Cardiac fibroblast (primary cell): ENCODE results near the gene HYI.
"Not testable (repeated sequence)": the region's sequence is repeated elsewhere in the genome, so short reads cannot be mapped to it uniquely, and the experiment has no call there.

Experiments
- DNase-seq, 2 donors: peaks; one replicate each; pipeline versions ENCODE4 v3.0.0 to v3.0.0-alpha.2; 2010; ENCODE audit warnings: low read depth in 2 of 2
- H3K4me3 ChIP-seq, 2 donors: replicated peaks in 1 of 2; 1 replicate in 1 of 2; 2 replicates in 1 of 2; pipeline ENCODE4 v1.5.1; 2011; ENCODE audit warnings: low read depth in 2 of 2, low read length in 2 of 2, mild to moderate bottlenecking in 2 of 2, moderate library complexity in 1 of 2
- TF ChIP-seq, protein P1 (sequence below): IDR thresholded peaks from one replicate; pipeline ENCODE4 v1.5.1; 2011; ENCODE audit warnings: low read depth, mild to moderate bottlenecking, low read length, inconsistent platforms

Gene HYI

DNA sequence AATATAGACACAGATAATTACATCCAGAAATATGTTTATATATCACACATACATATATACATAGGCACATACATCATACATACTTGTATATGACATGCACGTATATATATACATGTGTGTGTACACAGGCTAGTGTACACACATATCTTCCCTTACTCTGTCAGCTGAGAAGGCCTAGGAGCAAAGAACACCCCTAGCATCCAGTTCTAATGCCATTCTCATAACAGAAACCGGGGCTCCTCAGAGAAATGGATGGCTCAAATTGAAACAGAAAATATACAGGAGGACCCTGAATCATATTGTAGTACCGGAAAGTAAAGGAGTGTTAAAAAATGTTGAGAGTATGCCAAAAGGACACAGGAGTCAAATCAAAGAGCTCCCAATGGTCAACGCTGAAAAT, 19.7 kb upstream of the HYI start:
- TF ChIP-seq, protein P1, sequence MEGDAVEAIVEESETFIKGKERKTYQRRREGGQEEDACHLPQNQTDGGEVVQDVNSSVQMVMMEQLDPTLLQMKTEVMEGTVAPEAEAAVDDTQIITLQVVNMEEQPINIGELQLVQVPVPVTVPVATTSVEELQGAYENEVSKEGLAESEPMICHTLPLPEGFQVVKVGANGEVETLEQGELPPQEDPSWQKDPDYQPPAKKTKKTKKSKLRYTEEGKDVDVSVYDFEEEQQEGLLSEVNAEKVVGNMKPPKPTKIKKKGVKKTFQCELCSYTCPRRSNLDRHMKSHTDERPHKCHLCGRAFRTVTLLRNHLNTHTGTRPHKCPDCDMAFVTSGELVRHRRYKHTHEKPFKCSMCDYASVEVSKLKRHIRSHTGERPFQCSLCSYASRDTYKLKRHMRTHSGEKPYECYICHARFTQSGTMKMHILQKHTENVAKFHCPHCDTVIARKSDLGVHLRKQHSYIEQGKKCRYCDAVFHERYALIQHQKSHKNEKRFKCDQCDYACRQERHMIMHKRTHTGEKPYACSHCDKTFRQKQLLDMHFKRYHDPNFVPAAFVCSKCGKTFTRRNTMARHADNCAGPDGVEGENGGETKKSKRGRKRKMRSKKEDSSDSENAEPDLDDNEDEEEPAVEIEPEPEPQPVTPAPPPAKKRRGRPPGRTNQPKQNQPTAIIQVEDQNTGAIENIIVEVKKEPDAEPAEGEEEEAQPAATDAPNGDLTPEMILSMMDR = no peak
- H3K4me3 ChIP-seq = no peak overlapping the region

DNA sequence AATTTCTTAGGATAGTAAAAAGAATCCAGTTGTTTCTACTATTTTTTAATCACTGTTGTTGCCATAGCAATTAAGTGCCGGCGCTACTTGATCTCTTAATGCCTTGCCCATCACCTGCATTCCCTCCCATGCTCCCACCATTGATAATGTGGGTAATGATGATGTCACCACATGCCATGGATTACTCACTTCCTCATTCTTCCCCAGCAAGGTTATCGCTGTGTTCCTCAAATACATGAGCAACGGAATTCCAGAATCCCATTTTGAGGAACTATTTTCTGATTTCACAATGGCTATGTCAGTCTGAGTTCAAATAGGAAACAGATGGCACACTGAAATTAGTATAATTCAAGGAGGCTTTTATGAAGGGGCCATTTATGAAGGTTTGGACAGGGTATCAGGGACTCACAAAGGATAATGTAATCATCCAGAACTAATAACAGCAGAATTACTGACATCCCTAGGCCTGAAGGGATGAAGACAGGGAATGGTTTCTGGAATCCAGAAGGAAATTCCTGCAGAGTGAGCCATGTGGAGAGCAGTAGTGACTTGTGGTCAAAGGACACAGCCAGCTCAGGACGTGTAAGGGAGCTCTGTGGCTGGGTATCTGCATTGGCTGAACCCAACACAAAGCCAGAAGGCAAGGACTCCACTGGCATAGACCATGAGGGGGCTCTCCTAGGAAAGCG, 18.9 kb upstream of the HYI start:
- H3K4me3 ChIP-seq = not testable (repeated sequence)
- DNase-seq = peak; percentile 78 to 92

More for the DNA sequence above, 19.7 kb upstream of the HYI start:
- DNase-seq = no peak

DNA sequence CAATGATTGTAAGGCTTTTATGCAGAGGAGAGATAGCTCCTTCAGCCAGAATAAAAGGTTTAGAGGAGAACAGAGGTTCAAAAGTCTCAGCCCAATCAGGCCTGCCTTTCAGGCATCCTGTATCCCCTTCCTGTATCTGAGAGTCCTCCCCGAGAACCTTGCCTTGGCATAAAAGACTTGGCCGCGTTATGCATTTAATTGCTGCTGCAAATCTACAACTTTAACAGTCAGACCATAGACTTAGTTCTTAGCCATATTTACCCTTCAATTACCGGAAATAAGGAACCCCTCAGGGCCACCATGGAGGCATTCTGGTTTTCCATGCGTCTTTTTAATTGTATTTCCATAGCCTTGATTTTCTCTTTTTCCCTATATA, 18.3 kb upstream of the HYI start:
- no peak overlapping the region for H3K4me3 ChIP-seq
- no peak for DNase-seq
- TF ChIP-seq, protein P1 = no peak

DNA sequence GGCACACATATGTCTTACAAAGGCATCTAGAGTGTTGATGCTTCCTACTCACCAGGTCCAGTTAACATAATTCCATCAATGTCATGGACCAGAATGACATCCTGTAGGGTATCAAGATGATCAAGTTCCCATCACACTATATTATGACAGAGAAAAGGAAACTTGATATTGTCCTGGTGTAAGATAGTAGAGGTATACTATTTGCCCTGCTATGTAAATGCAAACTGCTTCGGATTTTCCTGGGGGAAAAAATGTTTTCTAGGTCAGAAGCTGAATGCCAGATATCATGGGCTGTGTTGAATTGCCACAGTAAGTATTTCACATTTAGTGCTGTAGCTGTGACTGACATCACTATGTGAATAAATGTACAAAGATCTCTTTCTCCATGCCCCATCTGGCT, 16.2 kb upstream of the HYI start:
- no peak for DNase-seq
- TF ChIP-seq, protein P1 = no peak
- no peak overlapping the region for H3K4me3 ChIP-seq

DNA sequence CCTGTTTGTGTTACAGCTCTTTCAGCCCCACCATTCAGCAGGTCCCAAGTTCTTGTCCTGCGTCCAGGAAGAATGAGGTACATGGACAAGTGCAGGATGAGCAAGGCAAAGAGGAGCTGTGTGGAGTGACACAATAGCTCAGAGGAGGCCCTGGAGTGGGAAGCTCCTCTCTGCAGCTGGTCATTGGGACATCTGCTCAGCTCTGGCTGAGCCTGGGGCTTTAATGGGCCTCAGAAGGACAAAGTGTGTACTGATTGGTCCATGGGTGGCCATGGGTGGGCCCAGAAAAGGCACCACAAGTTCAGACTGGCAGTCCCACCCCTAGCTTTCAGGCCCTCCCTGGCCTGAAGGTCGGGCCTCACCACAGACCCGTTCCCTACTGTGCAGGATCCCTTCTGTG, 14.7 kb upstream of the HYI start:
- no peak overlapping the region for H3K4me3 ChIP-seq
- TF ChIP-seq, protein P1 = no peak
- no peak for DNase-seq

DNA sequence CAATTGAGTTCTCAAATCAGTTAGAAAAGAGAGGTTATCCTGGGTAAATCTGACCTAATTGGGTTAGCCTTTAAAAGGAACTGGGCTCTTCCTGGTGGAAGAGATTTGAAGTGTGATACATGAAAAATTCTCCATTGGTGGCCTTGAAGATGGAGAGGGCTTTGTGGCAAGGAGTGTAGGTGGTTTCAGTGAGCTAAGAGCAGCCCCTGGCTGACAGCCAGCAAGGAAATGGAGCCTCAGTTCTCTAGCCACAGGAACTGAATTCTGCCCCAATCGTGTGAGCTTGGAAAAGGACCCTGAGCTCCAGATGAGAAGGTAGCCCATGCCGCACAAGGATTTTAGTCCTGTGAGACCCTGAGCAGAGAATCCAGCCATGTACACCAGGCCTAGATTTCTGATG, 12.7 kb upstream of the HYI start:
- no peak overlapping the region for H3K4me3 ChIP-seq
- DNase-seq = peak in 1 of 2 donors; percentile 34
- TF ChIP-seq, protein P1 = no peak

DNA sequence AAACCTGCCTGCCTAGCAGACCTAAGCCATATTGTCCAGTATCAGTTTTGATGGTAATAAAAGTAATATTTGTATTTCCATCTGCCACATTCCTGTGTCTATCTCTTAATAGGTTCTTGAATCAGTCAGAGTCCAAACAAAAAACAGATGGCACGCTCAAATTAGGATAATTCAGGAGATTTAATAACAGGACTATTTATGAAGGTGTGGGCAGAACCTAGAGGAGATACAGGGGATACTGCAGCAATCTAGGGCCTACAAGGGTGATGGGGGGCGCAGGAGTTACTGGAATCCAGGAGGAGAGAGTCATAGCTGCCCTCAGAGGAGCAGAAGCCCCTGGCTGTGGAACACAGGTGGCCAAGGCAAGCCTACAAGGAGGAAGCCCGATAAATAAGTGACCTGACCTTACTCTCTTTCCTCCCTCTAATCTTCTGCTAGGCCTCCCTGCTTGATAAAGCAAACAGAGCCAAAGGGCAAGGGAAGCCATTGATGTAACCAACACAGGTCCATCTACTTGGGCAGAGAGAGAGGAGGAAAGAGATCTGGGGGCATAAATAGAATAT, 11.9 kb upstream of the HYI start:
- no peak overlapping the region for H3K4me3 ChIP-seq
- TF ChIP-seq, protein P1 = no peak
- no peak for DNase-seq
